Activated T-helper 2 cell treated with anti-CD3 and anti-CD28 coated beads, Interferon-gamma antibody, Interleukin-2, Interleukin-4, amounts not matched to agents 10 μg/mL and 5 μg/mL and 100 μg/mL, durations not matched to agents 14 hours and 24 hours and 36 hours (primary cell): ENCODE measurements around the gene FCN2. TPM values are rescaled to one million over a fixed set of nuclear protein-coding genes. Genes with fewer than 3 reads are reported as not detected.

Source experiments
- DNase-seq: peaks from one replicate; pipeline ENCODE4 v3.0.0; 2021; ENCODE audit warnings: low spot score
- H3K27ac Mint-ChIP-seq: one replicate; pipeline ENCODE4 v1.8.0; 2021; ENCODE audit warnings: mixed read lengths
- H3K27me3 Mint-ChIP-seq: one replicate; pipeline ENCODE4 v1.8.0; 2021; ENCODE audit warnings: low read depth, mixed read lengths
- H3K36me3 Mint-ChIP-seq: one replicate; pipeline ENCODE4 v1.8.0; 2021; ENCODE audit warnings: low read depth, mixed read lengths
- H3K4me1 Mint-ChIP-seq: one replicate; pipeline ENCODE4 v1.8.0; 2021; ENCODE audit warnings: low read depth, mixed read lengths
- H3K4me3 Mint-ChIP-seq: one replicate; pipeline ENCODE4 v1.8.0; 2021; ENCODE audit warnings: low read depth, mild to moderate bottlenecking, moderate library complexity, mixed read lengths
- H3K9me3 Mint-ChIP-seq: one replicate; pipeline ENCODE4 v1.8.0; 2021; ENCODE audit warnings: mixed read lengths
- intact Hi-C: fragments of 100-400 bp; cut with micrococcal nuclease; formaldehyde crosslinking; loops from one replicate; pipeline ENCODE4 v1.15.1; 2023
- total RNA-seq: library from RNA; stranded (reverse); gene quantifications from 2 replicates; pipeline ENCODE4 v1.2.3, GENCODE V29; 2022

Gene FCN2
- total RNA-seq, 1 donor from 2014 or later = not detected

GRCh38 chr9:134839455-134840125, 41.0 kb upstream of the FCN2 start:
- intact Hi-C loops = no loop called here
- H3K36me3 Mint-ChIP-seq = no peaks in the 10 kb centered on the region
- no peak overlapping the region for H3K27ac Mint-ChIP-seq
- H3K9me3 Mint-ChIP-seq = no peaks in the 10 kb centered on the region
- DNase-seq = no peak
- H3K4me3 Mint-ChIP-seq = no peak overlapping the region
- no peaks in the 10 kb centered on the region for H3K4me1 Mint-ChIP-seq
- no peaks in the 10 kb centered on the region for H3K27me3 Mint-ChIP-seq

- no peaks in the 10 kb centered on the region for H3K36me3 Mint-ChIP-seq
- intact Hi-C loops = no loop called here
- no peak overlapping the region for H3K4me3 Mint-ChIP-seq
- H3K27ac Mint-ChIP-seq = no peak overlapping the region
- H3K4me1 Mint-ChIP-seq = no peaks in the 10 kb centered on the region
- H3K9me3 Mint-ChIP-seq = no peaks in the 10 kb centered on the region
- DNase-seq = no peak
- H3K27me3 Mint-ChIP-seq = no peaks in the 10 kb centered on the region
Observed at GRCh38 chr9:134840511-134840910, 40.1 kb upstream of the FCN2 start.

- H3K36me3 Mint-ChIP-seq = no peaks in the 10 kb centered on the region
- no peaks in the 10 kb centered on the region for H3K27me3 Mint-ChIP-seq
- intact Hi-C loops = no loop called here
- no peaks in the 10 kb centered on the region for H3K4me1 Mint-ChIP-seq
- H3K4me3 Mint-ChIP-seq = no peak overlapping the region
- H3K9me3 Mint-ChIP-seq = no peaks in the 10 kb centered on the region
- H3K27ac Mint-ChIP-seq = no peak overlapping the region
- DNase-seq = no peak
Observed at GRCh38 chr9:134841180-134841904, 39.3 kb upstream of the FCN2 start.

- no peaks in the 10 kb centered on the region for H3K9me3 Mint-ChIP-seq
- H3K27ac Mint-ChIP-seq = no peak overlapping the region
- H3K36me3 Mint-ChIP-seq = no peaks in the 10 kb centered on the region
- DNase-seq = no peak
- no peaks in the 10 kb centered on the region for H3K27me3 Mint-ChIP-seq
- H3K4me1 Mint-ChIP-seq = no peaks in the 10 kb centered on the region
- intact Hi-C loops = no loop called here
- H3K4me3 Mint-ChIP-seq = no peak overlapping the region
Observed at GRCh38 chr9:134842321-134842720, 38.3 kb upstream of the FCN2 start.

- intact Hi-C loops = no loop called here
- H3K4me1 Mint-ChIP-seq = no peaks in the 10 kb centered on the region
- H3K27ac Mint-ChIP-seq = no peak overlapping the region
- no peaks in the 10 kb centered on the region for H3K27me3 Mint-ChIP-seq
- no peaks in the 10 kb centered on the region for H3K9me3 Mint-ChIP-seq
- no peaks in the 10 kb centered on the region for H3K36me3 Mint-ChIP-seq
- DNase-seq = no peak
- no peak overlapping the region for H3K4me3 Mint-ChIP-seq
Observed at GRCh38 chr9:134843740-134844139, 36.9 kb upstream of the FCN2 start.

- intact Hi-C loops = no loop called here
- no peaks in the 10 kb centered on the region for H3K27me3 Mint-ChIP-seq
- no peak overlapping the region for H3K27ac Mint-ChIP-seq
- no peak overlapping the region for H3K4me3 Mint-ChIP-seq
- H3K9me3 Mint-ChIP-seq = no peaks in the 10 kb centered on the region
- no peaks in the 10 kb centered on the region for H3K36me3 Mint-ChIP-seq
- no peak for DNase-seq
- H3K4me1 Mint-ChIP-seq = no peaks in the 10 kb centered on the region
Observed at GRCh38 chr9:134844821-134845220, 35.8 kb upstream of the FCN2 start.

- DNase-seq = no peak
- H3K4me1 Mint-ChIP-seq = no peaks in the 10 kb centered on the region
- intact Hi-C loops = no loop called here
- H3K4me3 Mint-ChIP-seq = no peak overlapping the region
- no peak overlapping the region for H3K27ac Mint-ChIP-seq
- H3K27me3 Mint-ChIP-seq = no peaks in the 10 kb centered on the region
- H3K9me3 Mint-ChIP-seq = no peaks in the 10 kb centered on the region
- H3K36me3 Mint-ChIP-seq = no peaks in the 10 kb centered on the region
Observed at GRCh38 chr9:134846187-134846586, 34.4 kb upstream of the FCN2 start.

GRCh38 chr9:134846699-134847098, 33.9 kb upstream of the FCN2 start:
- Mint-ChIP-seq H3K4me3 (no peak overlapping the region), H3K9me3 (no peaks in the 10 kb centered on the region), H3K36me3 (no peaks in the 10 kb centered on the region), H3K27me3 (no peaks in the 10 kb centered on the region), H3K27ac (no peak overlapping the region), H3K4me1 (no peaks in the 10 kb centered on the region)
- no peak for DNase-seq
- intact Hi-C loops = no loop called here

GRCh38 chr9:134847138-134847537, 33.5 kb upstream of the FCN2 start:
- H3K4me3 Mint-ChIP-seq = no peak overlapping the region
- no peaks in the 10 kb centered on the region for H3K27me3 Mint-ChIP-seq
- no peaks in the 10 kb centered on the region for H3K36me3 Mint-ChIP-seq
- intact Hi-C loops = no loop called here
- DNase-seq = no peak
- H3K9me3 Mint-ChIP-seq = no peaks in the 10 kb centered on the region
- H3K4me1 Mint-ChIP-seq = no peaks in the 10 kb centered on the region
- H3K27ac Mint-ChIP-seq = no peak overlapping the region

GRCh38 chr9:134847752-134848432, 32.7 kb upstream of the FCN2 start:
- Mint-ChIP-seq H3K9me3 (no peaks in the 10 kb centered on the region), H3K4me1 (no peaks in the 10 kb centered on the region), H3K36me3 (no peaks in the 10 kb centered on the region), H3K27me3 (no peaks in the 10 kb centered on the region), H3K4me3 (no peak overlapping the region), H3K27ac (no peak overlapping the region)
- DNase-seq = no peak
- intact Hi-C loops = no loop called here

- intact Hi-C loops = no loop called here
- no peak for DNase-seq
- Mint-ChIP-seq H3K36me3 (no peaks in the 10 kb centered on the region), H3K27ac (no peak overlapping the region), H3K4me3 (no peak overlapping the region), H3K9me3 (no peaks in the 10 kb centered on the region), H3K4me1 (no peaks in the 10 kb centered on the region), H3K27me3 (no peaks in the 10 kb centered on the region)
Observed at GRCh38 chr9:134848504-134848903, 32.1 kb upstream of the FCN2 start.

GRCh38 chr9:134850611-134851010, 30.0 kb upstream of the FCN2 start:
- intact Hi-C loops = loop anchor here (10.0 kb wide), 1 partner anchor 76 kb away; no protein-coding TSS in a partner anchor
- Mint-ChIP-seq H3K4me1 (no peaks in the 10 kb centered on the region), H3K36me3 (no peaks in the 10 kb centered on the region), H3K27ac (no peak overlapping the region), H3K9me3 (no peaks in the 10 kb centered on the region), H3K4me3 (no peak overlapping the region), H3K27me3 (no peaks in the 10 kb centered on the region)
- no peak for DNase-seq

GRCh38 chr9:134851020-134851419, 29.6 kb upstream of the FCN2 start:
- intact Hi-C loops = loop anchor here (10.0 kb wide), 1 partner anchor 76 kb away; no protein-coding TSS in a partner anchor
- Mint-ChIP-seq H3K9me3 (no peaks in the 10 kb centered on the region), H3K36me3 (no peaks in the 10 kb centered on the region), H3K4me3 (no peak overlapping the region), H3K27ac (no peak overlapping the region), H3K27me3 (no peaks in the 10 kb centered on the region), H3K4me1 (no peaks in the 10 kb centered on the region)
- DNase-seq = no peak
